GM23248 (cell line): ENCODE results near the gene KIF27. TPM values are rescaled to one million over a fixed set of nuclear protein-coding genes. Genes with fewer than 3 reads are reported as not detected.
"Not testable (repeated sequence)": the region's sequence is repeated elsewhere in the genome, so short reads cannot be mapped to it uniquely, and the experiment has no call there.

Experiments
- DNase-seq: peaks from one replicate; pipeline ENCODE4 v3.0.0-alpha.2; 2015
- H2AFZ ChIP-seq: fragments of 200-600 bp; sonication (generic); 2 replicates; pipeline ENCODE4 v1.6.1; 2016; ENCODE audit warnings: antibody characterized with exemption
- H3F3A ChIP-seq: fragments of 200-600 bp; sonication (generic); 2 replicates; pipeline ENCODE4 v1.6.1; 2016; ENCODE audit warnings: mild to moderate bottlenecking, antibody characterized with exemption, mixed run types; ENCODE audit not compliant: insufficient read depth
- H3K27ac ChIP-seq: fragments of 200-600 bp; sonication (generic); 2 replicates; pipeline ENCODE4 v1.5.1; 2016; ENCODE audit warnings: mild to moderate bottlenecking
- H3K27me3 ChIP-seq: fragments of 200-600 bp; sonication (generic); replicated peaks from 2 replicates; pipeline ENCODE4 v1.6.1; 2016; ENCODE audit warnings: mild to moderate bottlenecking; ENCODE audit not compliant: insufficient read depth
- H3K36me3 ChIP-seq: fragments of 200-600 bp; sonication (generic); 2 replicates; pipeline ENCODE4 v1.6.1; 2016; ENCODE audit warnings: low read depth, mild to moderate bottlenecking
- H3K4me1 ChIP-seq: fragments of 200-600 bp; sonication (generic); 2 replicates; pipeline ENCODE4 v1.6.1; 2016; ENCODE audit warnings: mild to moderate bottlenecking; ENCODE audit not compliant: insufficient read depth
- H3K4me2 ChIP-seq: fragments of 200-600 bp; sonication (generic); one replicate; pipeline ENCODE4 v1.6.1; 2016; ENCODE audit warnings: mild to moderate bottlenecking; ENCODE audit not compliant: unreplicated experiment
- H3K4me3 ChIP-seq: fragments of 200-600 bp; sonication (generic); 2 replicates; pipeline ENCODE4 v1.5.1; 2016; ENCODE audit warnings: mild to moderate bottlenecking
- H3K79me2 ChIP-seq: fragments of 200-600 bp; sonication (generic); 2 replicates; pipeline ENCODE4 v1.6.1; 2016; ENCODE audit warnings: mild to moderate bottlenecking; ENCODE audit not compliant: insufficient read depth
- H3K9ac ChIP-seq: fragments of 200-600 bp; sonication (generic); 2 replicates; pipeline ENCODE4 v1.6.1; 2016; ENCODE audit warnings: mild to moderate bottlenecking
- H3K9me2 ChIP-seq: fragments of 200-600 bp; sonication (generic); 2 replicates; pipeline ENCODE4 v1.6.1; 2016; ENCODE audit warnings: mixed run types, mild to moderate bottlenecking, moderate library complexity; ENCODE audit not compliant: insufficient read depth
- H3K9me3 ChIP-seq: fragments of 200-600 bp; sonication (generic); one replicate; pipeline ENCODE4 v1.6.1; 2017; ENCODE audit warnings: low read depth
- H4K20me1 ChIP-seq: fragments of 200-600 bp; sonication (generic); 2 replicates; pipeline ENCODE4 v1.6.0; 2016; ENCODE audit not compliant: insufficient read depth
- EZH2 ChIP-seq: fragments of 200-600 bp; sonication (generic); IDR thresholded peaks from 2 replicates; pipeline ENCODE4 v1.6.1; 2018; ENCODE audit warnings: antibody characterized with exemption, mild to moderate bottlenecking; ENCODE audit not compliant: insufficient read depth, poor library complexity, severe bottlenecking
- EZH2phosphoT487 ChIP-seq: fragments of 200-600 bp; sonication (generic); IDR thresholded peaks from 2 replicates; pipeline ENCODE4 v1.6.1; 2018; ENCODE audit warnings: antibody characterized with exemption, moderate library complexity, mild to moderate bottlenecking, low read depth; ENCODE audit not compliant: insufficient read depth
- WGBS, 2 experiments: methylation state at CpG; one replicate each; pipeline ENCODE4 v1.1.6; 2015 to 2017; ENCODE audit warnings: low lambda C conversion rate in 2 of 2, low coverage in 1 of 2; ENCODE audit errors: missing lambda C conversion rate in 2 of 2; 5-methylcytosine and 5-hydroxymethylcytosine counted together
- in situ Hi-C: fragments of 300-500 bp; cut with MboI; formaldehyde crosslinking; loops from 2 replicates; pipeline ENCODE4 v1.15.0; 2020
- polyA plus RNA-seq: library from polyadenylated mRNA; unstranded; fragments of >200 nt; fragmentation: Nextera tagmentation; extraction: Ambion mirVana; gene quantifications from 2 replicates; pipeline ENCODE4 v1.2.1, GENCODE V29; 2016
- total RNA-seq: library from RNA; depleted of rRNA; stranded (reverse); fragments of >200 nt; shearing (Covaris generic); gene quantifications from 2 replicates; pipeline ENCODE4 v1.2.3, GENCODE V29; 2014

KIF27 gene
- total and polyA plus RNA-seq, 2 experiments from 2014 or later = 1.6 to 2.5 TPM

DNA sequence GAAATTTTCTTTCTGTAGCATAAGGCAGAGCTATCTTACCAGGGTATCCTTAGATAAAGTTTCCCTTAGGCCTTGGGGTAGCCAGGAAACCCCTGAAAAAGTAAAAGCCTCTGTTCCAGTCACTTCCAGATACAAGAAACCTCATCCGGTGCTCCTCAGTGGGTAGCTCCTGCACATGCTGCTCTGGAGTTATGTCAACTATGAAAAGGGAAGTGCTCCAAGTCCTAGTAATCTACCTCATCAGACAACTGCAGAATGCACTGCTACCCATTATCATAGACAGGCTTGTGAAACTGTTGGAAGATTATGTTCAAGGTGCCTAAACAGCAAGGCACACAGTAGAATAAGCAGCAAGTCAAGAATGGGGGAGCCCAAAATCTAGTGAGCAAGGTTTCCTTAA lies 112.0 kb downstream of the KIF27 start:
- H3F3A ChIP-seq, H3K4me3 ChIP-seq, H3K27ac ChIP-seq, H3K9me2 ChIP-seq, H4K20me1 ChIP-seq, DNase-seq, in situ Hi-C loops, H3K9me3 ChIP-seq, H3K4me2 ChIP-seq, H3K27me3 ChIP-seq, H3K36me3 ChIP-seq, H3K4me1 ChIP-seq, H2AFZ ChIP-seq, H3K79me2 ChIP-seq, H3K9ac ChIP-seq: not testable (repeated sequence)
- 18 to 25% methylated on average over 1 of the region's 1 CpG for WGBS, 2 experiments

DNA sequence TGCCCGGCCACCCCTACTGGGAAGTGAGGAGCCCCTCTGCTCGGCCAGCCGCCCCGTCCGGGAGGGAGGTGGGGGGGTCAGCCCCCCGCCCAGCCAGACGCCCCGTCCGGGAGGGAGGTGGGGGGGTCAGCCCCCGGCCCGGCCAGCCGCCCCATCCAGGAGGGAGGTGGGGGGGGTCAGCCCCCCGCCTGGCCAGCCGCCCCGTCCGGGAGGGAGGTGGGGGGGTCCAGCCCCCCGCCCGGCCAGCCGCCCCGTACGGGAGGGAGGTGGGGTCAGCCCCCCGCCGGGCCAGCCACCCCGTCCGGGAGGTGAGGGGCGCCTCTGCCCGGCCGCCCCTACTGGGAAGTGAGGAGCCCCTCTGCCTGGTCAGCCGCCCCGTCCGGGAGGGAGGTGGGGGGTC lies 116.8 kb downstream of the KIF27 start:
- H3K9ac ChIP-seq = not testable (repeated sequence)

GRCh38 chr9:83803941-83804340 lies 117.3 kb downstream of the KIF27 start:
- H4K20me1 ChIP-seq, H3F3A ChIP-seq, H3K9me3 ChIP-seq, H3K27me3 ChIP-seq, H3K36me3 ChIP-seq, H3K4me3 ChIP-seq, H2AFZ ChIP-seq, H3K4me1 ChIP-seq, DNase-seq, H3K79me2 ChIP-seq, H3K27ac ChIP-seq, H3K9me2 ChIP-seq, H3K9ac ChIP-seq, in situ Hi-C loops, H3K4me2 ChIP-seq: not testable (repeated sequence)
- WGBS, 2 experiments = 96% methylated on average over 31 of the region's 33 CpGs; no CpG with 5 or more reads in 1 of the 2 experiments

More for the DNA sequence above, 116.8 kb downstream of the KIF27 start:
- H3K36me3 ChIP-seq, in situ Hi-C loops, DNase-seq, H3F3A ChIP-seq, H3K4me2 ChIP-seq, H3K9me2 ChIP-seq, H3K27ac ChIP-seq, H2AFZ ChIP-seq, H3K79me2 ChIP-seq, H3K4me3 ChIP-seq, H3K27me3 ChIP-seq, H4K20me1 ChIP-seq, H3K4me1 ChIP-seq, H3K9me3 ChIP-seq: not testable (repeated sequence)
- WGBS, 2 experiments = no CpG with 5 or more reads among the region's 31 CpGs

DNA sequence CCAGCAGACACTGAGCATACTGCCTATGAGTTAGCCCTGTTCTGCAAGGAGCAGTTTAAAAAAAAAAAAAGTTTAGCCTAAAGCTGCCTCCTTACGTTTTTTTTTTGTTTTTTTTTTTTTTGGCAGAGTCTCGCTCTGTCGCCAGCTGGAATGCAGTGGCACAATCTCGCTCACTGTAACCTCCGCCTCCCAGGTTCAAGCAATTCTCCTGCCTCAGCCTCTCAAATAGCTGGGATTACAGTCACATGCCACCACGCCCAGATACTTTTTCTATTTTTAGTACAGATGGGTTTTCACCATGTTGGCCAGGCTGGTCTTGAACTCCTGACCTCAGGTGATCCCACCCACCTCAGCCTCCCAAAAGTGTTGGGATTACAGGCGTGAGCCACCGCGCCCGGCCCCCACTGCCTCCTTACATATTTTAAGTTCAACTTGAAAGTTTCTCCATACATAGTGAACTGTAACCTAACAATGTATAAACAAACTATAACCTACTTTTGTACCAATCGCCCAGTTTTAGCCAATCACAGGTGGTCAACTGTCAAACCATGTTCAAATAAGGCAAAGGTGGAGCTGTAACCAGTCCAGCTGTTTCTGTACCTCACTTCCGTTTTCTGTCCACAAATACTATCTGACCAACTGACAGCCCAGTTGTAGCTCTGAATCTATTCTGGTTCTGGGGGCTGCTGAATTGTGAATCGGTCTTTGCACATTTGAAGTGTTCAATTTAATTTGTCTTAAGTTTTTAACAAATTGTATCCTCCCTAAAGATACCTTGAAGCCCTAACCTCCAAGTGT lies 120.8 kb downstream of the KIF27 start:
- no peak overlapping the region for H3K9ac ChIP-seq
- H4K20me1 ChIP-seq = no peaks in the 10 kb centered on the region
- no peaks in the 10 kb centered on the region for H3K9me2 ChIP-seq
- H3F3A ChIP-seq = no peaks in the 10 kb centered on the region
- TF ChIP-seq EZH2 (no peak), EZH2phosphoT487 (no peak)
- H2AFZ ChIP-seq = no peak overlapping the region
- H3K9me3 ChIP-seq = no peaks in the 10 kb centered on the region
- in situ Hi-C loops = no loop called here
- 82 to 86% methylated on average over 13 of the region's 13 CpGs for WGBS, 2 experiments
- no peak overlapping the region for H3K27ac ChIP-seq
- no peaks in the 10 kb centered on the region for H3K79me2 ChIP-seq
- no peaks in the 10 kb centered on the region for H3K36me3 ChIP-seq
- no peaks in the 10 kb centered on the region for H3K27me3 ChIP-seq
- DNase-seq = no peak
- no peak overlapping the region for H3K4me3 ChIP-seq
- H3K4me2 ChIP-seq = no peak overlapping the region
- no peaks in the 10 kb centered on the region for H3K4me1 ChIP-seq

DNA sequence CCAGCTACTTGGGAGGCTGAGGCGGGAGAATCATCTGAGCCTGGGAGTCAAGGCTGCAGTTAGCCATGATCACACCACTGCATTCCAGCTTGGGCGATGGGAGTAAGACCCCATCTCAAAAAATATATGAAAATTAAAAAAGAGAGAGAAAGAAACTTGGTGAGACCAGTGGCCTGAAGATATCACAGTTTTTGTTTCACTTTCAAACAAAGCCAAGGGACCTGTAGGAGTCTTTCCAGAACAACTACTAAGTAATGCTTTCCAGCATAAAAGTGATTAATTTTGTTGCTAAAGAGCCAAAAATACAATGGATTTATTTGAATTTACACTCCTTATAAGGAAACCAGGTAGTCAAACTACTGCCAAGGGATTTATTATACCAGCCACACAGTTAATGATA lies 127.2 kb downstream of the KIF27 start:
- Histone ChIP-seq H3K4me3 (no peak overlapping the region), H3K27me3 (no peaks in the 10 kb centered on the region), H3K4me1 (no peaks in the 10 kb centered on the region), H2AFZ (no peak overlapping the region), H3F3A (no peaks in the 10 kb centered on the region), H3K9ac (no peak overlapping the region), H4K20me1 (no peaks in the 10 kb centered on the region), H3K9me3 (no peaks in the 10 kb centered on the region), H3K36me3 (no peaks in the 10 kb centered on the region), H3K79me2 (no peaks in the 10 kb centered on the region), H3K9me2 (no peaks in the 10 kb centered on the region), H3K27ac (no peak overlapping the region), H3K4me2 (no peak overlapping the region)
- no peak for DNase-seq
- in situ Hi-C loops = no loop called here
- TF ChIP-seq EZH2phosphoT487 = no peak
- no peak for TF ChIP-seq EZH2
- 73 to 76% methylated on average over 2 of the region's 2 CpGs for WGBS, 2 experiments
